Neural cell (in vitro differentiated cells): ENCODE data around the gene GOLGA3.

Experiments
- EP300 ChIP-seq: fragments of 450-650 bp; conservative IDR thresholded peaks from 2 replicates; pipeline ENCODE4 v1.6.1; 2014; ENCODE audit warnings: antibody characterized with exemption, mild to moderate bottlenecking, moderate library complexity; ENCODE audit not compliant: poor library complexity, severe bottlenecking
- POLR2AphosphoS5 ChIP-seq: IDR thresholded peaks from 2 replicates; pipeline ENCODE4 v1.6.1; 2012
- TAF1 ChIP-seq: IDR thresholded peaks from 2 replicates; pipeline ENCODE4 v1.6.1; 2012; ENCODE audit warnings: low read depth

GRCh38 chr12:132852496-132852895 lies 23.8 kb upstream of the GOLGA3 start:
- TF ChIP-seq POLR2AphosphoS5 (no peak), TAF1 (no peak), EP300 (no peak)
